K562 (cell line): ENCODE measurements around the gene KCNJ11. TPM values are rescaled to one million over a fixed set of nuclear protein-coding genes. Genes with fewer than 3 reads are reported as not detected.

Experiments
- CBX1 ChIP-seq: sonication (generic); IDR thresholded peaks from 2 replicates; pipeline ENCODE4 v1.6.1; 2016; ENCODE audit warnings: antibody characterized with exemption, low read depth, mild to moderate bottlenecking
- ERF ChIP-seq: fragments of 450-650 bp; formaldehyde crosslinking; IDR thresholded peaks from 2 replicates; pipeline ENCODE4 v1.4.0; 2020; ENCODE audit warnings: mild to moderate bottlenecking, mixed read lengths
- HDAC1 ChIP-seq, 2 experiments: fragments of 450-650 bp; IDR thresholded peaks; 2 replicates each; pipeline ENCODE4 v1.6.1; 2016 to 2017; ENCODE audit warnings: inconsistent platforms in 1 of 2, mild to moderate bottlenecking in 1 of 2, moderate library complexity in 1 of 2
- RREB1 ChIP-seq: fragments of 250-450 bp; sonication (Bioruptor Pico); IDR thresholded peaks from 2 replicates; pipeline ENCODE4 v1.4.0; 2020
- SRSF9 ChIP-seq: fragments of 200-400 bp; formaldehyde crosslinking; IDR thresholded peaks from 2 replicates; pipeline ENCODE4 v1.6.1; 2017; ENCODE audit warnings: low read depth, low read length, borderline replicate concordance
- TRIM24 ChIP-seq, 2 experiments: fragments of 450-650 bp; IDR thresholded peaks; 2 replicates each; pipeline ENCODE4 v1.6.1; 2016
- YY1 ChIP-seq, 3 experiments: IDR thresholded peaks; 2 replicates each; pipeline ENCODE4 v1.6.1; 2011; ENCODE audit warnings: low read length in 2 of 3, mild to moderate bottlenecking in 2 of 3, moderate library complexity in 2 of 3, borderline replicate concordance in 1 of 3, control low read depth in 1 of 3, low read depth in 1 of 3; ENCODE audit not compliant: insufficient read depth in 3 of 3, insufficient replicate concordance in 2 of 3, control insufficient read depth in 1 of 3, insufficient read length in 1 of 3; ENCODE audit errors: extremely low read depth in 1 of 3
- ZFPM2 ChIP-seq: fragments of 250-450 bp; sonication (Bioruptor Pico); IDR thresholded peaks from 2 replicates; pipeline ENCODE4 v1.5.1; 2022; ENCODE audit warnings: mild to moderate bottlenecking
- ZNF696 ChIP-seq: fragments of 250-450 bp; sonication (Bioruptor Pico); conservative IDR thresholded peaks from 2 replicates; pipeline ENCODE4 v1.4.0; 2020; ENCODE audit warnings: mild to moderate bottlenecking, moderate library complexity
- polyA plus RNA-seq, 8 experiments: library from polyadenylated mRNA; depleted of rRNA in 4 of 8; stranded (reverse) in 5 of 8; unstranded in 3 of 8; fragments of >200 nt; fragmentation: Nextera tagmentation in 2 of 8; fragmentation: Illumina TruSeq in 1 of 8; extraction: Ambion mirVana in 2 of 8; extraction: Trizol in 1 of 8; gene quantifications; 2 replicates each; pipeline versions ENCODE4 v1.2.1 to v1.2.3, GENCODE V29; 2011 to 2014; ENCODE audit warnings: inconsistent platforms in 1 of 8, missing spikeins in 1 of 8
- total RNA-seq, 7 experiments: library from RNA; depleted of rRNA in 6 of 7; stranded (reverse); fragments of >200 nt in 6 of 7; fragmentation: Illumina TruSeq in 2 of 7; extraction: Trizol in 2 of 7; gene quantifications; 2 replicates each; pipeline versions ENCODE4 v1.2.1 to v1.2.3, GENCODE V29; 2011 to 2021; ENCODE audit warnings: low replicate concordance in 1 of 7

The KCNJ11 gene
- total and polyA plus RNA-seq, 9 of the 15 experiments (the other 6 are each of a cell fraction or from before 2014, with no cell fraction given), result 0.54 to 3.7 (median 0.86) TPM; not detected in 2

GRCh38 chr11:17371614-17372013, 16.8 kb downstream of the KCNJ11 start (continued):
- TF ChIP-seq SRSF9, result no peak
- TF ChIP-seq CBX1, result peak; percentile 99; the same call in 1 of the 2 replicates
- no peak for TF ChIP-seq ZFPM2 (CRISPR knock-in tag)
- no peak for TF ChIP-seq ERF (CRISPR knock-in tag)
- TF ChIP-seq ZNF696, result no peak
- no peak for TF ChIP-seq HDAC1 (IDR thresholded peaks at IDR 0.05)
- no peak for TF ChIP-seq RREB1 (CRISPR knock-in tag)
- peak in 1 of 2 experiments; percentile 53; a peak in 1 of 4 replicates for TF ChIP-seq TRIM24 (IDR thresholded peaks at IDR 0.05)
- TF ChIP-seq YY1 (IDR thresholded peaks at IDR 0.05; ENCODE audit: borderline replicate concordance in 1 of 3, control insufficient read depth in 1 of 3, extremely low read depth in 1 of 3, insufficient read depth in 3 of 3, insufficient read length in 1 of 3, insufficient replicate concordance in 2 of 3, low read depth in 1 of 3, low read length in 2 of 3), result peak in 1 of 3 experiments; percentile 36
